ENCODE measurements around the gene QSOX2. TPM values are rescaled to one million over a fixed set of nuclear protein-coding genes. Genes with fewer than 3 reads are reported as not detected.

Gene QSOX2
- total RNA-seq, 2 donors from 2014 or later = 8.8 to 22.7 TPM

DNA sequence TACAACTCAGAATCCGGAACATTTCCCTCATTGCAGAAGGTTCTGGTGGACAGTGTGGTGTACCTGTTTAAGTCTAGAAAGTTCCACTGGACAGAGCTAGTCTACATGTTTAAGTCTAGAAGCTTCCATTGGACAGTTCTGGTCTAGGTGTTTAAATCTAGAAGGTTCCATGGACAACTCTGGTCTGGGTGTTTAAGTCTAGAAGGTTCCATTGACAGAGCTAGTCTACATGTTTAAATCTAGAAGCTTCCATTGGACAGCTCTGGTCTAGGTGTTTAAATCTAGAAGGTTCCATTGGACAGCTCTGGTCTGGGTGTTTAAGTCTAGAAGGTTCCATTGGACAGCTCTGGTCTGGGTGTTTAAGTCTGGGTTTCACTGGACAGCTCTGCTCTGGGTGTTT, 33.3 kb upstream of the QSOX2 start:
- intact Hi-C loops (cut with DNase I) = loop anchor here (5.0 kb wide), 1 partner anchor 102 kb away; no protein-coding TSS in a partner anchor

DNA sequence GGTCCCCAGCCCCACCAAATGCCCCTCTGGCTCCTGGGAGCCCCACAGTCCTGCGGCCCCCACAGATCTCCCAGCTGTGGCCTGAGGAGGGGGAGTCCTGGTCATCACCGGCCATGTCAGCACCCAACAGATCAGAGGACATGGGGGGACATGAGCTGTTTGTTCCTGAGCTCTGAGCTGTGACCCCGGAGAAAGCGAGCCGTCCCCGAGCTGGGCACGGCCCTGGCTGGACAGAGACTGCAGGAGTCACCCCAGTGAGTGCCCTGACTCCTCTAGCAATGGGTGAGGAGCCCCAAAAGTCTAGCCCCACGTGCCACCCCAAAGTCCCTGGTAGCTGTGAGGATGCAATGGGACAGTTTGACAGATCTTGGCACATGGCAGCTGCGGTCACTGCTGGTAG, 32.6 kb upstream of the QSOX2 start:
- Histone ChIP-seq H3K27me3 (no peaks in the 10 kb centered on the region), H3K9me3 (no peaks in the 10 kb centered on the region), H3K36me3 (replicated peaks in 1 of 2; ENCODE audit: insufficient read depth in 1 of 2, low read depth in 2 of 2) (no peaks in the 10 kb centered on the region), H3K27ac (no peak overlapping the region), H3K4me3 (no peak overlapping the region), H3K4me1 (peaks cover 15% of the 10 kb centered on the region)
- intact Hi-C loops (cut with DNase I) = loop anchor here (5.0 kb wide), 1 partner anchor 101 kb away; no protein-coding TSS in a partner anchor
- TF ChIP-seq, protein P1, sequence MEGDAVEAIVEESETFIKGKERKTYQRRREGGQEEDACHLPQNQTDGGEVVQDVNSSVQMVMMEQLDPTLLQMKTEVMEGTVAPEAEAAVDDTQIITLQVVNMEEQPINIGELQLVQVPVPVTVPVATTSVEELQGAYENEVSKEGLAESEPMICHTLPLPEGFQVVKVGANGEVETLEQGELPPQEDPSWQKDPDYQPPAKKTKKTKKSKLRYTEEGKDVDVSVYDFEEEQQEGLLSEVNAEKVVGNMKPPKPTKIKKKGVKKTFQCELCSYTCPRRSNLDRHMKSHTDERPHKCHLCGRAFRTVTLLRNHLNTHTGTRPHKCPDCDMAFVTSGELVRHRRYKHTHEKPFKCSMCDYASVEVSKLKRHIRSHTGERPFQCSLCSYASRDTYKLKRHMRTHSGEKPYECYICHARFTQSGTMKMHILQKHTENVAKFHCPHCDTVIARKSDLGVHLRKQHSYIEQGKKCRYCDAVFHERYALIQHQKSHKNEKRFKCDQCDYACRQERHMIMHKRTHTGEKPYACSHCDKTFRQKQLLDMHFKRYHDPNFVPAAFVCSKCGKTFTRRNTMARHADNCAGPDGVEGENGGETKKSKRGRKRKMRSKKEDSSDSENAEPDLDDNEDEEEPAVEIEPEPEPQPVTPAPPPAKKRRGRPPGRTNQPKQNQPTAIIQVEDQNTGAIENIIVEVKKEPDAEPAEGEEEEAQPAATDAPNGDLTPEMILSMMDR (IDR thresholded peaks at IDR 0.05) = no peak
- no peak for TF ChIP-seq POLR2A (IDR thresholded peaks at IDR 0.05)
- ATAC-seq (no peak), DNase-seq (no peak)
- whole genome bisulfite sequencing, 2 donors = 91 to 100% methylated on average over 2 to 9 of the region's 9 CpGs

More for the DNA sequence above, 33.3 kb upstream of the QSOX2 start:
- H3K27ac ChIP-seq = no peak overlapping the region
- H3K27me3 ChIP-seq = no peaks in the 10 kb centered on the region
- 88 to 100% methylated on average over 1 of the region's 1 CpG for WGBS, 2 donors
- H3K4me1 ChIP-seq = peaks cover 22% of the 10 kb centered on the region
- DNase-seq = no peak
- no peak for ATAC-seq
- no peaks in the 10 kb centered on the region for H3K9me3 ChIP-seq
- H3K36me3 ChIP-seq (replicated peaks in 1 of 2; ENCODE audit: insufficient read depth in 1 of 2, low read depth in 2 of 2) = no peaks in the 10 kb centered on the region
- H3K4me3 ChIP-seq = no peak overlapping the region
- TF ChIP-seq POLR2A (IDR thresholded peaks at IDR 0.05) = no peak
- TF ChIP-seq, protein P1 (IDR thresholded peaks at IDR 0.05) = no peak

DNA sequence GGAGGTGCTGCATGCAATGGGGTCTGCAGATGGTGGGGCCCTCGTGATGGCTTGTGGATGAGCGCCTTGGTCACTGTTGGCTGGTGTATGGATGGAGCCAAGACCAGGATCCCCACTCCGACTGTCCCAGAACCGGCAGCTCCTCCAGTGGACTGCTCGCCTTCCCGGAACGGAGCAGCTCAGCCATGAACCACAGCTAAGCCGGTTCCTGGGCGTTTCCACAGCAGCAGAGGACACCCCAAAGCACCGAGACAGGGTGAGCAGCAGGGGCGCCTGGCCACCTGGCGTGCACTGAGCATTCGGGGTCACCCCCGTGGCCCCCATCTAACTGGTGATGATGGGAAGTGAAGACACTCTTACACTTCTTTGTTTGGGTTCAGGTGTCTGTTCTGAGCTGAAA, 32.1 kb upstream of the QSOX2 start:
- intact Hi-C loops (cut with DNase I) = loop anchor here (5.0 kb wide), 1 partner anchor 100 kb away; no protein-coding TSS in a partner anchor
- Histone ChIP-seq H3K4me1 (peaks cover 10% of the 10 kb centered on the region), H3K36me3 (replicated peaks in 1 of 2; ENCODE audit: insufficient read depth in 1 of 2, low read depth in 2 of 2) (no peaks in the 10 kb centered on the region), H3K9me3 (no peaks in the 10 kb centered on the region), H3K4me3 (no peak overlapping the region), H3K27ac (no peak overlapping the region), H3K27me3 (no peaks in the 10 kb centered on the region)
- DNase-seq (no peak), ATAC-seq (no peak)
- no peak for TF ChIP-seq POLR2A (IDR thresholded peaks at IDR 0.05)
- TF ChIP-seq, protein P1 (IDR thresholded peaks at IDR 0.05) = no peak
- 70 to 84% methylated on average over 4 to 14 of the region's 14 CpGs for WGBS, 2 donors

DNA sequence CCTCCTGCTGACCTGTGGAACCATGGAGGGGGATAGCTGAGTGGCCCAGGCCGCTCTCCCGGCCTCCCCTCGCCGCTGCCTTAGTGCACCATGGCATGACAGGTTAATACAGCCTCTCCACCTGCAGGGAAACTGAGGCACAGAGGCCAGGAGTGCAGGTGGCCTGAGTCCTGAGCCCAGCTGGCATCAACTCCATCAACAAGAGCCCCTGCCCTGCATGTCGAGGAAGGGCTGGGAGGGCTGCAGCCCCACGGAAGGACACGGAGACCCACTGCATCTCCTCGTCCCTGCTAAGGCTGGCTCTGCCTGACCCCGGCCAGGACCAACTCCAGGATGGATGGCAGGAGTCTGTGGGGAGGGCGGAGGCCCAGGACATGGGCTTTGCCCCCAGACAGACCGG, 31.1 kb upstream of the QSOX2 start:
- Histone ChIP-seq H3K4me1 (peaks cover under 1% of the 10 kb centered on the region), H3K27me3 (no peaks in the 10 kb centered on the region), H3K4me3 (no peak overlapping the region), H3K36me3 (replicated peaks in 1 of 2; ENCODE audit: insufficient read depth in 1 of 2, low read depth in 2 of 2) (no peaks in the 10 kb centered on the region), H3K9me3 (no peaks in the 10 kb centered on the region), H3K27ac (no peak overlapping the region)
- intact Hi-C loops (cut with DNase I) = loop anchor here (5.0 kb wide), 1 partner anchor 99 kb away; no protein-coding TSS in a partner anchor
- no peak for ATAC-seq
- no peak for DNase-seq
- 70 to 76% methylated on average over 11 of the region's 11 CpGs for WGBS, 2 donors
- TF ChIP-seq, protein P1 (IDR thresholded peaks at IDR 0.05) = no peak
- TF ChIP-seq POLR2A (IDR thresholded peaks at IDR 0.05) = no peak

Measured in body of pancreas (tissue), 4 donors.